Caki2 (cell line): ENCODE data around the gene MAN2B2. TPM values are rescaled to one million over a fixed set of nuclear protein-coding genes. Genes with fewer than 3 reads are reported as not detected.

Source experiments
- DNase-seq: peaks from one replicate; pipeline ENCODE4 v3.0.0-alpha.2; 2015; ENCODE audit warnings: low read depth
- in situ Hi-C: cut with HindIII; loops from 2 replicates; pipeline ENCODE4 v1.10.0; 2016; ENCODE audit warnings: low sequenced_read_pairs, low pct_unique_long_range_greater_than_20kb, mixed read lengths
- total RNA-seq: library from RNA; depleted of rRNA; stranded (reverse); fragments of >200 nt; shearing (Covaris generic); gene quantifications from 2 replicates; pipeline ENCODE4 v1.2.3, GENCODE V29; 2014; ENCODE audit warnings: low replicate concordance; rRNA removed

Gene MAN2B2
- total RNA-seq = 3.2 and 8.3 TPM in 2 replicates

DNA sequence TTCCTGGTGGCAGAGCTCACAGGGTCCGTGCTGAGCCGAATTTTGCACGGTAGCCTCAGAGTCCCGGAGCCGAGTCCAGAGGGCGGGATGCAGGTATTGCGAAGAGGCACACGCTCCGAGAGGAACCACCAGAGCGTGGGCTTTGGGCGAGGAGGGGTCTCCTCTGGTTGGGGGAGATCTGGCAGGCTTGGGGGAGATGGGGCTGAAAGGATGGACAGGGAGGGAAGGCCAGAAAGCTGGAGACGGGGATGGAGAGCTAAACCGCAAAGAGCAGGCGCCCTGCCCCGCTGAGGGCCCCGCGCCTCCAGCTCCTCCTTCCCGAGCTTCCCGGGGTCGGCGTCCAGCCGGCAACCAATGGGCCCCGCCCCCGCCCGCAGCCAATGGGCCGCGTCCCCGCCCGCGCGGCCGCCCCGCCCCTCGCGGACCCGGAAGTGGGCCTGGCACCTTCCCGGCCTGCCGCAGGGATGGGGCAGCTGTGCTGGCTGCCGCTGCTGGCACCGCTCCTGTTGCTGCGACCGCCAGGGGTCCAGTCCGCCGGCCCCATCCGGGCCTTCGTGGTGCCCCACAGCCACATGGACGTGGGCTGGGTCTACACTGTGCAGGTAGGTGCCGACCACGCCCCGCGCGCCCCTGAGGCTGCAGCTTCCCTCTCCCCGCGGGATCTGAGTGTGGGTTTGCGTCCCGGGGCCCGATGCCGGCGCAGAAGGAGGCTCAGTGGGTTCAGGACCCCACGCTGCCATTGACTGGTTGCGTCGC, at the start of gene MAN2B2:
TSS of gene MAN2B2 (plus strand) at position 443 of the 756 bp plus-strand sequence. CDS start at position 465, 22 bp downstream.
- DNase-seq = peak; percentile 58
- in situ Hi-C loops = no loop called here

GRCh38 chr4:6525474-6525873, 49.5 kb upstream of the MAN2B2 start:
- in situ Hi-C loops = no loop called here
- DNase-seq = no peak

DNA sequence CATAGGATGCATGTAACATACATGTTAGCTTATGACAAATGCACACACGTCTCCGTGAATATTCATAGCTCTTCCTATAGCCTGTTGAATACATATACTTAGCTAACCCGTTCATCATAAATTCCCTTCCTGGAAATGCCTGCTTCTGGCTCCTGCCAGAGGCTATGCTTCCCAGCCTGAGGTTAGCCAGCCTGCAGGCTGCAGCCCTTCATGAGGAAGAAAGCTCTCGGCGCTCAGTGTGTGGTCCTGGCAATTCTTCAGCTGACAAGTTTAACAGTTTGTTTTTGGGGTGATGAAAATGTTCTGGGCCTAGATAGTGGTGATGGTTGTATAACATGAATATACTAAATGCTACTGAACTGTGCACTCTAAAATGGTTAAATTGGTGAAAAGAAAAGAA, 48.8 kb upstream of the MAN2B2 start:
- DNase-seq = no peak
- in situ Hi-C loops = no loop called here

DNA sequence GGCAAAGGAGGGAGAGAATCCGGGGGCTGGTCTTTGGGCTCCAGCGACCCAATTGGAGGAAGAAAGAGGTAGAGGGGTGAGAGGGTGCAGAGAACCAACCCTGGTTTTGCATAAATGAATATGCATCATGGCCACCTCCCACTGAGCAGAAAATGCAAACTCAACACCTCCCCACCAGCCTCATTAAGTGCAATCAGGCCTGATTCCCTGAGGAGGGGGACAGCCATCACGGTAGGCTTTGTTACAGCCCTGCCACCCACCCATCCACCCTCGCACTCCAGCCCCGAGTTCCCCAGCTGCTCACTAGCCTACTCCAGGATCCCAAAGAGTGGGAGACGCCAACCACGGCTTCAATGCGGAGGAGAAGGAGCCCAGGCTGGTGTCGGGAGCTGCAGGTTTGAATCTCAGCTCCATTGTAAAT, 48.3 kb upstream of the MAN2B2 start:
- in situ Hi-C loops = no loop called here
- no peak for DNase-seq

- no peak for DNase-seq
- in situ Hi-C loops = no loop called here
Observed at GRCh38 chr4:6527259-6527658, 47.7 kb upstream of the MAN2B2 start.

DNA sequence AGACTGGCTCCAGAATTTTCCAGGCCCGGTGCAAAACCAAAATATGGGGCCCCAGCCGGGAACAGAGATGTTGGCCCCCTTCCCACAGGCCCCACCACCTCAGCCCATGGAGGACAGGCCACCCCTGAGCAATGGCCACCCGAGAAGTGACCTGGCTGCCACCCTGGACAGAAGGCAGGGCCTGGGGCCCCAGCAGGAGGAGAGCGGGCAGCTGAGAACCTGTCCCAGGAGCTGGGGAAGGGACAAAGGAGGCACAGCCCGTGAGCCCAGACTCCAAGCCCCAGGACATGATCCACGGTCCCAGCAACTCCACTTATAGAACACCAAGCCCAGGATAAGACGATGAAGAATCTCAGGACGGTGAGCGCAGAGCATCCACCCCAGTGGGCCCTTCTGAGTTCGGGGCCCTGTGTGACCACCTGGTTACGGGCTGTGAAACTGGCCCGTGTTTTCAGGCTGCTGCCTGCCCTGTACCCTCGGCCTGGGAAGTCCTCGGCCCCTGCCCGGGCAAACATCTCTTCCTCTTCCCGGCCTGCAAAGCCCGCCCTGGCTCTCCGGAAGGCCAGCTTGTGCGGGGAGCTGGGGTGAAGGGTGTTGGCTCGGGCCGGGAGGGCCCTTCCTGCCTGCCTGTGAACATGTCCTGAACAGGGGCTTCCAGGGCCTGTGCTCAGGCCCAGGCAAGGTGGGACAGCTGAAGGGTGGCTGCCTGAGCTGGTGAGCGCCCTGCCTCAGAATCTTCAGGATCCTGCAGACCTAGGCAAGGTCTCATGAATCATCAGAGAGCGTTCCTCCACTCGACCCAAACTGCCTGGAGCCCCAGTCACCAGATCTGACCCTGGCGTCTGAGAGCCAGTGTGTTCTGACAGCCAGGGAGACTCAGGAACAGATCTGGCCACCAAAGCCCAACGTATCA, 47.0 kb upstream of the MAN2B2 start:
- in situ Hi-C loops = no loop called here
- DNase-seq = no peak

- in situ Hi-C loops = no loop called here
- DNase-seq = no peak
Observed at GRCh38 chr4:6529021-6529420, 46.0 kb upstream of the MAN2B2 start.

DNA sequence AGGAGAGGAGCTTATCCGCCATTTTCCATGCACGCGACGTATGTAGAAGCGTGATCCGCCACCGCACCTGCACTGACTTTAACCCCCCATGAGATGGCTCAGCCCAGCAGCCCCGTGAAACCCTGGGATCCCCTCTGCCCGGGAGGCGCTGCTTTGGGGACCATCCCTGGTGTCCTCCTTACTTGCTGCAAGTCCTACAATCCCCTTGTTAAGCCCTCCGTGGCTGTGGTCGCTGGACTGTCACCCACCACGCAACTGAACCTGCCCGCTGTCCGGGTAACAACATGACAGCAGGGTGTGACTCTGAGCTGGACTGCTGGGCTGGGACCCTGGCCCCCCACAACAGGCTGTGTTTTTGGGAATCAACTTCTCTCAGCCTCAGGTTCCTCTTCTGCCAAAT, 44.7 kb upstream of the MAN2B2 start:
- DNase-seq = no peak
- in situ Hi-C loops = no loop called here

- DNase-seq = no peak
- in situ Hi-C loops = no loop called here
Observed at GRCh38 chr4:6530964-6531363, 44.0 kb upstream of the MAN2B2 start.

GRCh38 chr4:6532102-6532501, 42.9 kb upstream of the MAN2B2 start:
- in situ Hi-C loops = no loop called here

DNA sequence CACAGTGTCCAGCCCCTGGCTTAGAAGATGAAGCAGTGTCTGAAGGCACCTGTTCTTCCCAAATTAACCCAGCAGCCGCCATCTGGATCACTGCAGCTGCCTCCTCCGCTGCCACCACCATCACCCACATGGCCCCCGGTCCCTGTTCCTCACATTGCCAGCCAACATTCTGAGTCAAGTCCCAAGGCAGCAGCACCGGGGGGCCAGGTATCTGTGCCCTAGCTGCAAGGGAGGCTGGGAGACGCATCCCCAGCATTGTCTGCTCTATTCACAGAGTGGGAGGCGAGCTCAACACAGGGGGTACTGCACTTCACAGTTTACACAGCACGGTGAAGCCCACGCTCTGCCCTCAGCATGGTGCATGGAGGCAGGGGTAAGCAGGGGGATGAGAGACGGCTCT, 42.3 kb upstream of the MAN2B2 start:
- in situ Hi-C loops = no loop called here
- no peak for DNase-seq

More at GRCh38 chr4:6532102-6532501, 42.9 kb upstream of the MAN2B2 start:
- no peak for DNase-seq

DNA sequence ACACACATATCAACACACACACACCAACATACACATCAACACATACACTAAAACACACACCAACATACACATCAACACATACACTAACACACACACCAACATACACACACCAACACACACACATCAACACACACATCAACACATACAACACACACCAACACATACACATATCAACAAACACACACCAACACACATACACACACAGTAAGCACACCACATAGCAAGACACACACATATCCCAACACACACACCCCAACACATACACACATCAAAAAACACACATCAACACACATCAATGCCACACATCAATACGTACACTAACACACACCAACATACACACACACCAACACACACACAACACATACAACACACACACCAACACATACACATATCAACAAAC, 40.9 kb upstream of the MAN2B2 start:
- in situ Hi-C loops = no loop called here
- DNase-seq = no peak

DNA sequence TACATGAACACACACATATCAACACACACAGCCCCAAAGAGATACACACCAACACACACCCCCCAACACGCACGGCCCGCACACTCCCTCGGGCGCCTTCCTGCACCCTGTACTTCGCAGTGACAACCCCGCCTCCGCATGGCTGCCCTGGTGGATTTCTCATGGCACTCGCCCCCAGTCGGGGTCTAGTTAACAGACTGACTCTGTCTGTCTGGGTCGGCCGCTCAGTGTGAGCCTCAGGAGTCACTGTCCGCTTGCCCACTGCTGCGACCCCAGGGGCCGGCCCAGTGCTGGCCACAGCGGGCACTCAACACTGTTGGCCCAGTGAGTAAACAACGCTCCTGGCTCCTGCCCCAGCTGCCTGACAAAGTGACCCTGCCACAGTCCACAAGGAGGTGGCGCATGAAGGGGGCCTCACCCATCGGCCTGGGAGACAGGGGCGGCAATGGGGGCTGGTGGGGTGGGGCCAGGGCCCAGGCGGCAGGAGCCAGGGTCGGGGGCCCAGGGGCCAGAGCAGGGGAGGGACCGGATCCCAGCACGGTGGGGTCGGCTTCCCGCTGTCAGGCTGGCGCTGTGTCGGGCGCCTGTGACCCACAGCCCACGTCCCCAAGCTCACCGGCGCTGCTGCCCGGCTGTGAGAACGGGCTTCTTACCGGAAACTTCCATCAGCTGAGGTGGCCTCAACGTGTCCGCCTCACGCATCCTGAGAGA, 40.2 kb upstream of the MAN2B2 start:
- in situ Hi-C loops = no loop called here

GRCh38 chr4:6535329-6535692, 39.7 kb upstream of the MAN2B2 start:
- in situ Hi-C loops = no loop called here

More for the DNA sequence above, 40.2 kb upstream of the MAN2B2 start:
- no peak for DNase-seq

DNA sequence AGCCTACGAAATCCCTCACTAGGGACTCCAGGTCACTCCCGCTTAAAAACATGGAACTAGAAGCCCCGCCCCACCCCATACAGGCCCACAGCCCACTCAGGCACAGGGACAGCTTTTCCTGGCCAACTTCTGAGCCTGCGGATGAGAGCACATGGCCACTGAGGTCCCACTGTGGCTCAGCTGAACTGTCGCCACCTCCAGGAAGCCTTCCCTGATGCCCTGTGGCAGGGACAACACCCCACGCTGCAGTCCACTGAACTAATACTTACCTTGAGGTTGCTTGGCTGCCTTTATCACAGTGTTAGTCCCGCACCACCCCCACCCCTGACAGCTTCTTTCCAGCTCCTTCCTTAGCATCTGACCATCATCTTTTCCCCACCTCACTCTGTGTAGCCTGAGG, 39.3 kb upstream of the MAN2B2 start:
- DNase-seq = no peak
- in situ Hi-C loops = no loop called here

More at GRCh38 chr4:6535329-6535692, 39.7 kb upstream of the MAN2B2 start:
- no peak for DNase-seq

GRCh38 chr4:6538111-6538510, 36.9 kb upstream of the MAN2B2 start:
- DNase-seq = no peak
- in situ Hi-C loops = no loop called here

DNA sequence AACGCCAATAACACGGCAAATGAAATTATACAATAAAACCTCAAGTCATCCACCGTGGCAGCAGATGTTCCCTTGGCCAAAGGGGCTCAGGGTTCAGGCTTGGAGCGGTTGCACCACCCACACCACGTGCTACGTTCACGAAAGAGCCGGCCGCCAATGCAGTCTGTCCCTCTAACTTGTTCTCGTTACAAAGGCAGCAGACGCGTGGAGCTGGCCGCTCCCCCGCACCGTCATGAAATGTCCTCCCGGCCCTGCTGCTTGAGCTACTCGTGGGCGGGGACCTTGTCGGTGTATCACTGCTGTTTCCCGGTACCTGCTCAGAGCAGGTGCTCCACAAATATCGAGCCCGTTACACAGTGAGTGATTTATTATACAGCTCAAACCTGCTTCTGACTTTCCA, 36.4 kb upstream of the MAN2B2 start:
- in situ Hi-C loops = no loop called here
- no peak for DNase-seq

DNA sequence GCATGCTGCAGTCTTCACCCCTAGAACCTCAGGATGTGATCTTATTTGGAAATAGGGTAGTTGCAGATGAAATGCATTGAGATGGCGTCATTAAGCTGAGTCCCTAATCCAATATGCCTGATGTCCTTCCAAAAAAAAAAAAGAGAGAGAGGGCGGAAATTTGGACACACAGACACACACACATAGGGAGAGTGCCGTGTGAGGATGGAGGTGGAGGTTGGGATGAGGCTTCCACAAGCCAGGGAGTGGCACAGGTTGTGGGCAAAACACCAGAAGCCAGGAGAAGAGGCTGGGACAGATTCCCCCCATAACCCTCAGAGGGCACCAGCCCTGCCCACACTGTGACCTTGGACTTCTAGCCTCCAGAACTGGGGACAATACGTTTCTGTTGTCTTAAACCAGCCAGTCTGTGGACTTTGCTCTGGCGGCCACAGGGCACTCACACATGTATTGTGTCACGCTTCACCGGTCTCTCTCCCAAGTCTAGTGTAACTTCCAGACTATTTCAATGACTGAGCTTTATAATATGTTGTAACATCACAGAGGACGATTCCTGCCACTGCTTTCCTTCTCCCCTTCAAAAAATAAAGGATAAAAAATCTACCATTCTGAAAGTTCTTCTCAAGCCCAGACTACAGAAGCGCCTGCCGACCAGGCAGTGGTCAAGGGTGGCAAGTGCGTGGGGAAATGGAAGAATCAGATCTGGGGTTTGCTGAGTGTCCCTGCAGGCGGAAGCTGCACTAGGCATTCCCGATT, 35.8 kb upstream of the MAN2B2 start:
- in situ Hi-C loops = no loop called here
- DNase-seq = no peak
